Vagina (tissue), 2 donors: Measurements from ENCODE around the gene SLC3A2. TPM values are rescaled to one million over a fixed set of nuclear protein-coding genes. Genes with fewer than 3 reads are reported as not detected.

Experiments used
- DNase-seq, 2 donors: peaks; one replicate each; pipeline ENCODE4 v3.0.0-alpha.2; 2017; ENCODE audit errors: extremely low spot score in 2 of 2
- H3K27ac ChIP-seq: fragments of 200-600 bp; sonication (generic); one replicate; pipeline ENCODE4 v1.5.1; 2019
- H3K27me3 ChIP-seq: fragments of 200-600 bp; sonication (generic); one replicate; pipeline ENCODE4 v1.5.1; 2019
- H3K36me3 ChIP-seq, 2 donors: fragments of 200-600 bp; sonication (generic); one replicate each; pipeline ENCODE4 v1.5.1; 2017 to 2019
- H3K4me1 ChIP-seq: fragments of 200-600 bp; sonication (generic); one replicate; pipeline ENCODE4 v1.5.1; 2019
- H3K4me3 ChIP-seq, 2 donors: fragments of 200-600 bp; sonication (generic); 1 replicate in 1 of 2; 2 replicates in 1 of 2; pipeline ENCODE4 v1.5.1; 2016 to 2019
- H3K9me3 ChIP-seq: fragments of 200-600 bp; sonication (generic); one replicate; pipeline ENCODE4 v1.5.1; 2019
- CTCF ChIP-seq, 3 experiments: fragments of 450-650 bp in 2 of 3; fragments of 200-600 bp in 1 of 3; sonication (generic) in 1 of 3; IDR thresholded peaks; one replicate each; pipeline ENCODE4 v1.5.1; 2017 to 2019; ENCODE audit warnings: antibody characterized with exemption in 3 of 3, mild to moderate bottlenecking in 2 of 3, moderate library complexity in 2 of 3
- POLR2A ChIP-seq, 2 donors: fragments of 450-650 bp; IDR thresholded peaks; one replicate each; pipeline ENCODE4 v1.6.1; 2017; ENCODE audit warnings: antibody characterized with exemption in 2 of 2, mild to moderate bottlenecking in 2 of 2, moderate library complexity in 2 of 2
- POLR2AphosphoS5 ChIP-seq, 2 donors: sonication (generic); formaldehyde crosslinking; IDR thresholded peaks; one replicate each; pipeline ENCODE4 v1.9.0; 2017; ENCODE audit warnings: antibody characterized with exemption in 2 of 2, mild to moderate bottlenecking in 2 of 2, low read depth in 1 of 2; ENCODE audit not compliant: insufficient read depth in 1 of 2
- intact Hi-C: fragments of 100-400 bp; cut with DNase I; formaldehyde crosslinking; loops from one replicate; pipeline ENCODE4 v1.15.1; 2023
- total RNA-seq: library from RNA; depleted of rRNA; stranded (reverse); fragments of >200 nt; gene quantifications from one replicate; pipeline ENCODE4 v1.2.3, GENCODE V29; 2016

The SLC3A2 gene
- total RNA-seq = 169 TPM

DNA sequence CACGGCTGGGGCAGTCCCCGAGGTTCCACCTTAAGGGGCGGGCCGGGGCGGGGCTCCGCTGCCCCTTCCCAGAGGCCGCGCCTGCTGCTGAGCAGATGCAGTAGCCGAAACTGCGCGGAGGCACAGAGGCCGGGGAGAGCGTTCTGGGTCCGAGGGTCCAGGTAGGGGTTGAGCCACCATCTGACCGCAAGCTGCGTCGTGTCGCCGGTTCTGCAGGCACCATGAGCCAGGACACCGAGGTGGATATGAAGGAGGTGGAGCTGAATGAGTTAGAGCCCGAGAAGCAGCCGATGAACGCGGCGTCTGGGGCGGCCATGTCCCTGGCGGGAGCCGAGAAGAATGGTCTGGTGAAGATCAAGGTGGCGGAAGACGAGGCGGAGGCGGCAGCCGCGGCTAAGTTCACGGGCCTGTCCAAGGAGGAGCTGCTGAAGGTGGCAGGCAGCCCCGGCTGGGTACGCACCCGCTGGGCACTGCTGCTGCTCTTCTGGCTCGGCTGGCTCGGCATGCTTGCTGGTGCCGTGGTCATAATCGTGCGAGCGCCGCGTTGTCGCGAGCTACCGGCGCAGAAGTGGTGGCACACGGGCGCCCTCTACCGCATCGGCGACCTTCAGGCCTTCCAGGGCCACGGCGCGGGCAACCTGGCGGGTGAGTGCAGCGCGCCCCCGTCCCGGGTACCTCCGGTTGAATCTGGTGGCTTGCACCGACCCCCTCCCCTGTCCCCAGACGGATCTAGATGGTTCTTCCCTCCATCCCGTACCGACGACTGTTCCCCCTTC lies at the start of gene SLC3A2:
Gene SLC3A2 (plus strand): TSS at position 94 of the 776 bp plus-strand sequence. CDS start 128 bp downstream, at position 222.
- H3K27ac ChIP-seq = peak within 1 kb of the TSS; percentile 100
- TF ChIP-seq POLR2AphosphoS5 (IDR thresholded peaks at IDR 0.05; ENCODE audit: insufficient read depth in 1 of 2, low read depth in 1 of 2) (peak; percentile 82 to 100), CTCF (IDR thresholded peaks at IDR 0.05) (peak in 2 of 3 experiments; percentile 44 to 72), POLR2A (IDR thresholded peaks at IDR 0.05) (peak; percentile 87 to 99)
- H3K36me3 ChIP-seq = peaks cover 0 to 35% of the 10 kb centered on the region in 2 donors
- peak in 1 of 2 donors; percentile 97 for DNase-seq
- H3K4me1 ChIP-seq = peaks cover 53% of the 10 kb centered on the region
- no peaks in the 10 kb centered on the region for H3K27me3 ChIP-seq
- intact Hi-C loops = no loop called here
- H3K4me3 ChIP-seq = peak within 1 kb of the TSS; percentile 98 to 100
- no peaks in the 10 kb centered on the region for H3K9me3 ChIP-seq

DNA sequence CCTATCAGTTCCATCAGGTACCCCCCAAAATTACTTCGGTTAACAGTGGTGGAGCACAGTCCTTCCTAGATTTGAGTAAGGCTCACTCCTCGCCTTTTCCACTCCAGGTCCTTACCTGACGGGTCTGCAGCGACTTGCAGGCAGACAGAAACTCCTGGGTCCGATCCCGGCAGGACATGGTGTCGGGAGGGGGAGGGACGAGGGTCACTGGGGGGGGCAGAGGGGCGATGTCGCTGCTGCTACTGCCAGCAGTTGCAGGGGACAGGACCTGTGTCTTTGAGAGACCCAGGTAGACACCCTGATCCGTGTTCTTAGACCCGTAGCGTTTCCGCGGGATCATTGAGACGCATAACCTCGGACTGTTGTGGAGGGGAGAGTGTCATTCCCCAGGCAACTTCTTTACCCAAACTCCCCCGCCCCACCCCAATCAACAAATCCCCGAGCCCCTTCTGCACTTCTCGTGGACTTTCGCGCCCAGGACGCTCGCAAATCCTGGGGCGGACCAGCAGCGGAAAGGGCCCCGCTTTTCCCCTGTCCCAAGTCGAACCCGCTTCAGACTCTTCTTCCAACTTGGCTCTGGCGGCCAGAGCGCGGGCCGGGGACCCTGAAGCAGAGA lies 49.7 kb upstream of the SLC3A2 start:
- intact Hi-C loops = loop anchor here (10.0 kb wide), 1 partner anchor 46 kb away; the partner anchor contains the start of gene TMEM179B
- H3K27ac ChIP-seq = peak overlapping the region; percentile 94
- peak overlapping the region; percentile 96 to 99 for H3K4me3 ChIP-seq
- H3K27me3 ChIP-seq = no peaks in the 10 kb centered on the region
- no peak for DNase-seq
- TF ChIP-seq POLR2AphosphoS5 (IDR thresholded peaks at IDR 0.05; ENCODE audit: insufficient read depth in 1 of 2, low read depth in 1 of 2) (peak in 1 of 2 donors; percentile 45), POLR2A (IDR thresholded peaks at IDR 0.05) (peak in 1 of 2 donors; percentile 48), CTCF (IDR thresholded peaks at IDR 0.05) (no peak)
- H3K36me3 ChIP-seq = peaks cover 0 to 29% of the 10 kb centered on the region in 2 donors
- peaks cover 55% of the 10 kb centered on the region for H3K4me1 ChIP-seq
- no peaks in the 10 kb centered on the region for H3K9me3 ChIP-seq

DNA sequence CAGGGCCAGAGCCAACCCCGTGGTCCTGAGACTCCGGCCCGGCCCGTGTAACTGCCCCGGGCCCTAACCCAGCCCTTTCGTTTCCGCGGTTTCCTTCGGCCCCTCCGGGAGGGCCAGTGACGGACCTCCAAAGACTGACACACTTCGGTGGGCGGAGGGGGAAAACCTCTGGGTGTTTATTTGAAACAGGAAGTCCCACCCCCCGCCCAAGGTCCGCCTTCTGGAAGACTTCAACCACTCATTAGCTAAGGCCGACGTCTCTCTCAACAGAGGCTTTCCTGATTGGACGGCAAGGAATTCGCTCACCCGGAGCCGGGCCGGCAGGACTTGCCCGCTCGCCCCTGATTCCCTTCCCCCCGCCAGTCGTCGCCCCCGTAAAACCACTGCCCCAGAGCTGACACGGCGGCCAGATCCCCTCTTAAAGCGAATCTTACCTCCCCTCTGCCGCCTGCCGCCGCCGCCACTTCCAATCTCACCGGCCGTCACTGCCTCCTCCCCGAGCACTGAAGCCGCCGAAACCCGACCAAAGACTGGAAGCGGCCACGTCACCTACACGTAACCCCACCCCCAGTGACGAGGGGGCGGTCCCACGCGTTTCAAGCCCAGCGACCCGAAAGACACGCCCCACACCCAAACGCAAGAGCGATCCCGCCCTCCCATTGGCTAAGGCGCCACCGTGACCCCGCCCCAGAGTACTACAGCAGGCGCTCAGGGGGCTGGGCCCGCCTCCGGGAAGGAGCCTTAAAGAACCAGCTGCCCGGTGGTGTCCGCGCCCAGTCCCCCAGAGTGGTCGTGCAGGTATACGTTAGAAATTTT lies 49.0 kb upstream of the SLC3A2 start, which contains the start of gene STX5:
Gene STX5 (minus strand): TSS at position 532 of the 816 bp plus-strand sequence. CDS start 808 bp downstream, outside the sequence.
- H3K4me1 ChIP-seq = peaks cover 55% of the 10 kb centered on the region
- intact Hi-C loops = loop anchor here (10.0 kb wide), 1 partner anchor 47 kb away; the partner anchor contains the start of gene TMEM179B
- H3K27me3 ChIP-seq = no peaks in the 10 kb centered on the region
- H3K4me3 ChIP-seq = peak within 1 kb of the TSS; percentile 96 to 99
- peak; percentile 99 for DNase-seq
- no peaks in the 10 kb centered on the region for H3K9me3 ChIP-seq
- peak within 1 kb of the TSS; percentile 94 for H3K27ac ChIP-seq
- TF ChIP-seq CTCF (IDR thresholded peaks at IDR 0.05) (no peak), POLR2A (IDR thresholded peaks at IDR 0.05) (peak; percentile 44 to 66), POLR2AphosphoS5 (IDR thresholded peaks at IDR 0.05; ENCODE audit: insufficient read depth in 1 of 2, low read depth in 1 of 2) (peak; percentile 75 to 96)
- H3K36me3 ChIP-seq = peaks cover 0 to 21% of the 10 kb centered on the region in 2 donors

- DNase-seq = peak in 1 of 2 donors; percentile 93
- intact Hi-C loops = loop anchor here (10.0 kb wide), 1 partner anchor 48 kb away; the partner anchor contains the start of gene TMEM179B
- H3K27ac ChIP-seq = peak within 1 kb of the TSS; percentile 94
- H3K4me1 ChIP-seq = peaks cover 59% of the 10 kb centered on the region
- H3K27me3 ChIP-seq = no peaks in the 10 kb centered on the region
- H3K36me3 ChIP-seq = peaks cover 0 to 14% of the 10 kb centered on the region in 2 donors
- TF ChIP-seq CTCF (IDR thresholded peaks at IDR 0.05) (no peak), POLR2AphosphoS5 (IDR thresholded peaks at IDR 0.05; ENCODE audit: insufficient read depth in 1 of 2, low read depth in 1 of 2) (peak in 1 of 2 donors; percentile 5), POLR2A (IDR thresholded peaks at IDR 0.05) (no peak)
- H3K4me3 ChIP-seq = peak within 1 kb of the TSS; percentile 96 to 99
- H3K9me3 ChIP-seq = no peaks in the 10 kb centered on the region
Measured at GRCh38 chr11:62832336-62833234, 48.1 kb upstream of the SLC3A2 start, which contains the start of gene TEX54. TEX54 (minus strand) TSS chr11:62832841.
